Loucy (cell line): Measurements from ENCODE around the gene EFNA4.
A peak's percentile ranks its signal among the peaks of the same experiment; 100 is the strongest.

Experiments used
- H2AFZ ChIP-seq: fragments of 200-600 bp; sonication (generic); 2 replicates; pipeline ENCODE4 v1.6.0; 2016; ENCODE audit warnings: antibody characterized with exemption, mild to moderate bottlenecking, low read length, moderate library complexity
- H3F3A ChIP-seq: fragments of 200-600 bp; 2 replicates; pipeline ENCODE4 v1.6.0; 2016; ENCODE audit warnings: antibody characterized with exemption, low read depth, mild to moderate bottlenecking
- H3K27me3 ChIP-seq: fragments of 200-600 bp; sonication (generic); 2 replicates; pipeline ENCODE4 v1.6.1; 2014; ENCODE audit warnings: low read length, mild to moderate bottlenecking; ENCODE audit not compliant: insufficient read depth, poor library complexity, severe bottlenecking
- H3K36me3 ChIP-seq: fragments of 200-600 bp; sonication (generic); 2 replicates; pipeline ENCODE4 v1.6.1; 2016; ENCODE audit warnings: low read length; ENCODE audit not compliant: insufficient read depth
- H3K4me1 ChIP-seq: fragments of 200-600 bp; sonication (generic); 2 replicates; pipeline ENCODE4 v1.5.1; 2014; ENCODE audit warnings: low read length, mild to moderate bottlenecking; ENCODE audit not compliant: insufficient read depth, poor library complexity, severe bottlenecking
- H3K4me2 ChIP-seq: fragments of 200-600 bp; sonication (generic); 2 replicates; pipeline ENCODE4 v1.6.0; 2014; ENCODE audit warnings: antibody characterized with exemption, low read length, low read depth, mild to moderate bottlenecking; ENCODE audit not compliant: poor library complexity, severe bottlenecking
- H3K4me3 ChIP-seq: fragments of 200-600 bp; sonication (generic); 2 replicates; pipeline ENCODE4 v1.5.1; 2014; ENCODE audit warnings: low read length, mild to moderate bottlenecking, mixed read lengths; ENCODE audit not compliant: poor library complexity, severe bottlenecking
- H3K79me2 ChIP-seq: fragments of 200-600 bp; sonication (generic); 2 replicates; pipeline ENCODE4 v1.6.1; 2014; ENCODE audit warnings: low read length; ENCODE audit not compliant: insufficient read depth
- H3K9ac ChIP-seq: fragments of 200-600 bp; sonication (generic); 2 replicates; pipeline ENCODE4 v1.6.0; 2014; ENCODE audit warnings: mild to moderate bottlenecking, low read depth, low read length, moderate library complexity; ENCODE audit not compliant: poor library complexity, severe bottlenecking
- H3K9me2 ChIP-seq: fragments of 200-600 bp; sonication (generic); replicated peaks from 2 replicates; pipeline ENCODE4 v1.6.1; 2016; ENCODE audit warnings: low read depth, low read length, mixed read lengths
- H3K9me3 ChIP-seq: fragments of 200-600 bp; sonication (generic); 2 replicates; pipeline ENCODE4 v1.6.1; 2014; ENCODE audit warnings: mild to moderate bottlenecking, antibody characterized with exemption, low read length, low read depth; ENCODE audit not compliant: insufficient read depth
- H4K20me1 ChIP-seq: fragments of 200-600 bp; sonication (generic); 2 replicates; pipeline ENCODE4 v1.6.0; 2014; ENCODE audit warnings: antibody characterized with exemption, low read length, mild to moderate bottlenecking; ENCODE audit not compliant: insufficient read depth, poor library complexity, severe bottlenecking
- CTCF ChIP-seq: fragments of 200-600 bp; sonication (generic); conservative IDR thresholded peaks from 2 replicates; pipeline ENCODE4 v1.5.1; 2014; ENCODE audit warnings: mild to moderate bottlenecking, antibody characterized with exemption, low read length
- EZH2phosphoT487 ChIP-seq: fragments of 200-600 bp; IDR thresholded peaks from 2 replicates; pipeline ENCODE4 v1.6.1; 2018; ENCODE audit warnings: antibody characterized with exemption, mild to moderate bottlenecking, moderate library complexity, borderline replicate concordance

EFNA4 gene

GRCh38 chr1:155062702-155063411, 683 bp upstream of the EFNA4 start:
- Histone ChIP-seq H3K4me3 (peak overlapping the region; percentile 85), H3K9ac (peak overlapping the region; percentile 33), H3K9me2 (no peaks in the 10 kb centered on the region), H2AFZ (peak overlapping the region; percentile 74; the same call in 1 of the 2 replicates), H3K36me3 (no peaks in the 10 kb centered on the region), H3K27me3 (no peaks in the 10 kb centered on the region), H3K79me2 (peaks cover 29% of the 10 kb centered on the region), H3K4me2 (peak overlapping the region; percentile 92), H3K4me1 (peaks cover 40% of the 10 kb centered on the region), H4K20me1 (peaks cover 12% of the 10 kb centered on the region), H3F3A (no peaks in the 10 kb centered on the region), H3K9me3 (no peaks in the 10 kb centered on the region)
- TF ChIP-seq CTCF = peak; percentile 77
- TF ChIP-seq EZH2phosphoT487 = no peak

- TF ChIP-seq EZH2phosphoT487 = no peak
- no peak for TF ChIP-seq CTCF
- no peaks in the 10 kb centered on the region for H3F3A ChIP-seq
- peaks cover 46% of the 10 kb centered on the region for H3K4me1 ChIP-seq
- H3K27me3 ChIP-seq = no peaks in the 10 kb centered on the region
- no peaks in the 10 kb centered on the region for H3K9me3 ChIP-seq
- no peaks in the 10 kb centered on the region for H3K9me2 ChIP-seq
- peaks cover 12% of the 10 kb centered on the region for H4K20me1 ChIP-seq
- no peaks in the 10 kb centered on the region for H3K36me3 ChIP-seq
- peaks cover 29% of the 10 kb centered on the region for H3K79me2 ChIP-seq
- H3K4me3 ChIP-seq = peak overlapping the region; percentile 85
- H3K4me2 ChIP-seq = peak overlapping the region; percentile 92
- H3K9ac ChIP-seq = peak overlapping the region; percentile 77
- peak overlapping the region; percentile 66 for H2AFZ ChIP-seq
Measured at GRCh38 chr1:155064111-155064831, 731 bp downstream of the EFNA4 start.

- Histone ChIP-seq H3K9me2 (no peaks in the 10 kb centered on the region), H3K79me2 (peaks cover 29% of the 10 kb centered on the region), H3K4me2 (peak overlapping the region; percentile 92), H3K4me1 (peaks cover 46% of the 10 kb centered on the region), H3K4me3 (peak overlapping the region; percentile 85), H3F3A (no peaks in the 10 kb centered on the region), H3K27me3 (no peaks in the 10 kb centered on the region), H4K20me1 (peaks cover 12% of the 10 kb centered on the region), H3K9ac (peak overlapping the region; percentile 77), H3K36me3 (no peaks in the 10 kb centered on the region), H2AFZ (no peak overlapping the region), H3K9me3 (no peaks in the 10 kb centered on the region)
- TF ChIP-seq CTCF (no peak), EZH2phosphoT487 (no peak)
Measured at GRCh38 chr1:155064832-155065429, 1.4 kb downstream of the EFNA4 start.
